Measurements from ENCODE around the gene GALNT2. TPM values are rescaled to one million over a fixed set of nuclear protein-coding genes. Genes with fewer than 3 reads are reported as not detected.

Gene GALNT2
- total and polyA plus RNA-seq, 3 experiments from 2014 or later, result 15.7 to 69.0 (median 65.6) TPM

DNA sequence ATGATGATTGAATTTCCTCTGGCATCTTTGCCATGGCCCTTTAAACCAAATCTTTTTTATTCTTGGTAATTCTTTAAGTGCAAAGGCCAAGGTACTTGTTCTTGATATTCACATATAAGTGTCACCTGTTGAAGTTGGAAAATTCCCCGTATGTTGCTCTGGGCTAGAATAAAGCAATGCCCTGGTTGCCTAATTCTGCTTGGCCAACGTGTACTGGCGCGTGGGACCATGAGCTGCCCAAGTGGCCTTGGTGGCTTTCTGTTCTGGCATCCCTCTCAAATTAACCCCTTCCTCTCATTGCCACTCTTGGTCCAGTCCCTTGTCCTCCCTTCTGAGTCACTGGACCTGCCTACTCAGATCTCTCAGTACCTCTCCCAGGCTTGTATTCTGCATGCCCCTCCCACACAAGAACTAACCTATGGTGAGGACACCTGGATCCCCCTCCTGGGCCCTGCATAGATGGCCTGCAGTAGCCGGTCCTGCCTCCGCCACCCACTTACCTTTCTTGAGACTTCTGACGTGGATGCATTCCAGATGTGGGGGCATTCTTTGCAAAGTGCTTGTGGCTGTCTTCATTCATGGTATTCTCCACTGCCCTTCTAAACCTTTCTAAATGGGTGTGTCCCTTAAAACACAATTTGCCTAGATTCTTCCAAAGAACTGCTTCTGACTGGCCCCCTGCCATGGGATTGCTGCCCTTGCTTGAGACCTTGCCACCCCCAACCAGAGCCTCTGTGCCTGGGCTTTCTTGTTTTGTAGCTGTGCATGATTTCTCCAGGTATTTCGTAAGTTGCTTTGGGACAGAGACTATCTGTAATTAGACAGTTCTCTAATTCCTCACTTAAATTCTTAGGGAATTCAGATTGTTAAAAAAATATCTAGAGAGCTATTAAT is 152.4 kb downstream of the GALNT2 start:
- Mint-ChIP-seq H3K27ac (peak overlapping the region in 1 of 8 donors; percentile 9), H3K36me3 (peaks cover 0 to 10% (median 7%) of the 10 kb centered on the region in 3 donors), H3K4me3 (no peak overlapping the region), H3K27me3 (no peaks in the 10 kb centered on the region), H3K9me3 (no peaks in the 10 kb centered on the region), H3K4me1 (peaks cover 6 to 57% (median 20%) of the 10 kb centered on the region in 3 donors)
- Histone ChIP-seq H3K36me3 (ENCODE audit: insufficient read depth, low read length) (no peaks in the 10 kb centered on the region), H3K27me3 (ENCODE audit: insufficient read depth, low read length, poor library complexity, severe bottlenecking) (no peaks in the 10 kb centered on the region), H3K9me3 (ENCODE audit: low read length) (no peaks in the 10 kb centered on the region), H3K4me1 (ENCODE audit: insufficient read depth, low read length) (no peaks in the 10 kb centered on the region), H3K4me3 (ENCODE audit: low read length) (no peak overlapping the region), H3K27ac (ENCODE audit: low read depth, low read length) (no peak overlapping the region)
- ChIA-PET POLR2A (no interaction called here), CTCF (no interaction called here)
- no peak for DNase-seq

DNA sequence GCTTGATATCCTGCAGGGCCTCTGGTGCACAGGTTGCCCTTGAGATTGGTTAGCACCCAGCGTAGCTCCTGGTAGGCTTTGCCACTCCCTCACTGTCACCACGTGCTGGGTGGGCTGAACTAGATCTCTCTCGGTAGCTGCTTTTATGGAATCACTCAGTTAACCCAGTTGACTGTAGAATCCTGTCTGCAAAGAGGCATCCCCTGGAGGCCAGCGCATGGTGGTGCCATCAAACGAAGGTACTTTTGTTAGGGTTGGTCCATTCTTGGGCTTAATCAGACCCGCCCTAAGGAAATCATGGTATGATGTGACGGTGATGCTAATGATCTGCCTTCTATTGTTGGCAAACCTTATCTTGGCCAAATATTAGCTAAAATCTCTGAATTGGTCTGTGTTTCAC is 153.4 kb downstream of the GALNT2 start:
- POLR2A ChIA-PET, result no interaction called here
- DNase-seq, result no peak
- no peak overlapping the region for H3K27ac ChIP-seq (ENCODE audit: low read depth, low read length)
- Mint-ChIP-seq H3K9me3 (no peaks in the 10 kb centered on the region), H3K4me3 (no peak overlapping the region), H3K4me1 (peaks cover 2 to 52% (median 14%) of the 10 kb centered on the region in 3 donors), H3K36me3 (peaks cover 0 to 10% (median 4%) of the 10 kb centered on the region in 3 donors), H3K27me3 (no peaks in the 10 kb centered on the region), H3K27ac (no peak overlapping the region)
- no peaks in the 10 kb centered on the region for H3K9me3 ChIP-seq (ENCODE audit: low read length)
- no peaks in the 10 kb centered on the region for H3K27me3 ChIP-seq (ENCODE audit: insufficient read depth, low read length, poor library complexity, severe bottlenecking)
- H3K36me3 ChIP-seq (ENCODE audit: insufficient read depth, low read length), result no peaks in the 10 kb centered on the region
- no peaks in the 10 kb centered on the region for H3K4me1 ChIP-seq (ENCODE audit: insufficient read depth, low read length)
- H3K4me3 ChIP-seq (ENCODE audit: low read length), result no peak overlapping the region
- CTCF ChIA-PET, result no interaction called here

DNA sequence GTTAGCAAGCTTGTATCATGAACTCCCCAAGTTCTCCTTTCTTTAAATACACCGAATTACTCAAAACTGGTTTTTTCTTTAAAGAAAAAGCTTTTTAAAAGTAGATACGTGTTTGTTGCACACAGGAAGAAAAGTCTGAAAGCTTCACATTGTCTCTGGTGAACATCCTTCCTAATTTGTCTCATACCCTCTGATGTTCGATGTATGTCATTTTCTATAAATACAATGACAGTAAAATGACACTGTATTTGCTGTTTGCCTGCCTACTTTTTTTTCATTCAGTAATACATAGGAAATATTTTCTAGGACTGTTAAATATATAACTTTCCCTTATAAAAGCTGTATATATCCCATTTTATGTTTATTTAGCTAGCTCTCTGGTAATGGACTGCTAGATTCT is 153.9 kb downstream of the GALNT2 start:
- Mint-ChIP-seq H3K27ac (no peak overlapping the region), H3K27me3 (no peaks in the 10 kb centered on the region), H3K9me3 (no peaks in the 10 kb centered on the region), H3K4me3 (no peak overlapping the region), H3K36me3 (peaks cover 0 to 10% (median 4%) of the 10 kb centered on the region in 3 donors), H3K4me1 (peaks cover 2 to 49% (median 14%) of the 10 kb centered on the region in 3 donors)
- no peaks in the 10 kb centered on the region for H3K9me3 ChIP-seq (ENCODE audit: low read length)
- DNase-seq, result no peak
- POLR2A ChIA-PET, result no interaction called here
- no peaks in the 10 kb centered on the region for H3K27me3 ChIP-seq (ENCODE audit: insufficient read depth, low read length, poor library complexity, severe bottlenecking)
- no peaks in the 10 kb centered on the region for H3K4me1 ChIP-seq (ENCODE audit: insufficient read depth, low read length)
- H3K27ac ChIP-seq (ENCODE audit: low read depth, low read length), result no peak overlapping the region
- no peak overlapping the region for H3K4me3 ChIP-seq (ENCODE audit: low read length)
- H3K36me3 ChIP-seq (ENCODE audit: insufficient read depth, low read length), result no peaks in the 10 kb centered on the region
- CTCF ChIA-PET, result no interaction called here

DNA sequence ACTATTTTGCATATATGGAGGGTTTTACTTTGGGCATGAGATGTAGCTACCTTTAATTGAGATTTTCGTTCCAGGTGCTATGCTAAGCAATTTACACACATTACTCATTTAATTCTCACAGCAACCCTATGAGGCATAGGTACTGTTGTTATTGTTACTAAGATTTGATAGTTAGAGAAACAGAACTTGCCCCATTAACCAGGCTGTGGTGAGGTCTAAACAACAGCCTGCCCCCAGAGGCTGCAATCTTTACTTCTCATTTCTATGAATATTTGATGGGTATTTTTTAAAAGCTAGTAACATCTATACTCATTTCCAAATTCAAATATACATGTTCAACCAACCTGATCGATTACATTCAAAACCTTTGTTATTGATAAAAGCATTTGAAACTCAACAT is 155.6 kb downstream of the GALNT2 start:
- ChIA-PET POLR2A (no interaction called here), CTCF (no interaction called here)
- no peaks in the 10 kb centered on the region for H3K9me3 ChIP-seq (ENCODE audit: low read length)
- H3K4me3 Mint-ChIP-seq, result no peak overlapping the region
- H3K27ac ChIP-seq (ENCODE audit: low read depth, low read length), result no peak overlapping the region
- H3K4me1 Mint-ChIP-seq, result peaks cover 2 to 44% (median 11%) of the 10 kb centered on the region in 3 donors
- H3K9me3 Mint-ChIP-seq, result no peaks in the 10 kb centered on the region
- H3K27me3 ChIP-seq (ENCODE audit: insufficient read depth, low read length, poor library complexity, severe bottlenecking), result no peaks in the 10 kb centered on the region
- no peaks in the 10 kb centered on the region for H3K4me1 ChIP-seq (ENCODE audit: insufficient read depth, low read length)
- no peak overlapping the region for H3K27ac Mint-ChIP-seq
- no peaks in the 10 kb centered on the region for H3K36me3 ChIP-seq (ENCODE audit: insufficient read depth, low read length)
- H3K27me3 Mint-ChIP-seq, result no peaks in the 10 kb centered on the region
- no peak for DNase-seq
- peaks cover 0 to 10% (median 6%) of the 10 kb centered on the region in 3 donors for H3K36me3 Mint-ChIP-seq
- no peak overlapping the region for H3K4me3 ChIP-seq (ENCODE audit: low read length)

DNA sequence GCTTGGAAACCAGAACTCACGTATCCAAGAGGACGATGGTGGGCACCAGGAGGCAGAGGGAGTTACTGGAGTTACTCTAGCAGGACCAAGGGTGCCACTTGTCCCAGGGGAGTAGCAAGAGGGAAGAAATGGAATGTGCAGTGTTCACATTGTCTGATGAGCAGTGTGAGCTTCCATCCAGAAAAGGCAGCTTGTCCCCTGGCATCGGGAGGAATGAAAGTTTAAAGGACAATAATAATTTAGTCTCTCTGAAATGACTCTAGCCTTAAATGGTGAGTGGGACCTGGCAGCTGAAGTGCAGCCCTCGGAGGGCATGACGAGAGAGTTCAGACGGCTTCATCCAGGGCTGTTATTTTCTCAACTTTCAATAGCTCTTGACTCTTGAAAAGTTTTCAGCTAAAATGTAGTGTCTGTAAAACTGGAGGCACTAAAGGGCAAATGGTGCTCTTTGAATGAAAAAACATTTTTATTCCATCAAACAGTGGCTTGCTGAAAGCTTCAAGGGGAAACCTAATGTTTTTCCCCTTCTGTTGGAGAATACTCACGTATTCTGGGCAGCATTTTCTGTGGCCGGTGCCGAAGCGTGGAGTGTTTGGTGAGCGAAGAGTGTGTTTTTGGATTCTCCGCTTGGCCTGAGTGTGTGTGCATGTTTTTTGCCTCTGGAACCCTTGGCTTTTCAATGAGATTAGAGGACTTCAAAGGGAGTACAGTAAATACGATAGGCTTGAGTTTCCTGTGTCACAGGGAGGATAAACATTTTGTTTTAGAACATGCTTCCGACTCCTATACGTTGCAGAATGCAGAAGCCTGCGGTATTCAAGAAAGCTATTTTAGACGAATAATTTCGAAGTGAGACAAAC is 157.3 kb downstream of the GALNT2 start:
- Mint-ChIP-seq H3K9me3 (no peaks in the 10 kb centered on the region), H3K36me3 (peaks cover 0 to 5% (median 4%) of the 10 kb centered on the region in 3 donors), H3K27ac (peak overlapping the region in 1 of 8 donors; percentile 74), H3K4me3 (no peak overlapping the region), H3K27me3 (no peaks in the 10 kb centered on the region), H3K4me1 (peaks cover 2 to 39% (median 4%) of the 10 kb centered on the region in 3 donors)
- H3K4me1 ChIP-seq (ENCODE audit: insufficient read depth, low read length), result no peaks in the 10 kb centered on the region
- POLR2A ChIA-PET, result no interaction called here
- H3K27me3 ChIP-seq (ENCODE audit: insufficient read depth, low read length, poor library complexity, severe bottlenecking), result no peaks in the 10 kb centered on the region
- H3K4me3 ChIP-seq (ENCODE audit: low read length), result no peak overlapping the region
- CTCF ChIA-PET, result no interaction called here
- no peaks in the 10 kb centered on the region for H3K36me3 ChIP-seq (ENCODE audit: insufficient read depth, low read length)
- H3K9me3 ChIP-seq (ENCODE audit: low read length), result no peaks in the 10 kb centered on the region
- DNase-seq, result no peak
- H3K27ac ChIP-seq (ENCODE audit: low read depth, low read length), result no peak overlapping the region

DNA sequence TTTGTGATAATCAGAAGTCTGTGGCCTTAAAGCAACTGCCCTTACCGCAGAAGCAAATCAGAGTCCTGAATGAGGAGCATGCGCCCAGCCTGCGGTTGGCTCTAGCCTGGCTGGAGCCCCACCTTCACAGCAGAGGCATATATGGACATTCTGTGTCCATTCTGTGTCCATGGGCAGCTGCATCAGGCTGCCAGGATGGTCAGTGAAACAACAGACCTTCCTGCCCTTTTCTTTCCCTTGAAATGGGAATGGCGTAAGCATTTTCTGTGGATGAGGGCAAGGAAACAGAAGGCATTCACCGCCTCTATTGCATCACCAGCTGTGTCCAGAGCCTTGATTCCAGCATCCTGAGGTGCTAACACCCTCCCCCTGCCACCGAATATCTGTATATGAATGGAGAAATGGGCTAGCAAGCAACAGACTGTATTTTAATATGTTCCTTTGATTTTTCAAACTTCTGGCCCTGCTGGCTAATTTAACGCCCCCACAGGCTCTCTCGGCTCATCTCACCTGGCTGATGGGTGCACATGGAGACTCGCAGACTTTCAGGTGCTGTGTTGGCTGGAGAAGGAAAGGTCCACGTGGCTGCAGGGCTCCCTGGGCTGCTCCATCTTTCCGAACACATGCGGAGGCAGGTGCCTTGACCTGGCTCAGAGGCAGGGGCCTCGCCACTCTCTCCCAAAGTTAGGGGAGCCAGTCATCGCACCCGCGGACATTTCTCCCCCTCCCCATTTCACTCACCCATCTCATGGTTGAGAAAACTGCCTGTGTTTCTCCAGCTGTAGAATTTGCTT is 159.2 kb downstream of the GALNT2 start:
- Mint-ChIP-seq H3K27ac (no peak overlapping the region), H3K4me3 (no peak overlapping the region), H3K36me3 (peaks cover 0 to 10% (median 2%) of the 10 kb centered on the region in 3 donors), H3K27me3 (no peaks in the 10 kb centered on the region), H3K9me3 (no peaks in the 10 kb centered on the region), H3K4me1 (peaks cover 6 to 36% (median 11%) of the 10 kb centered on the region in 3 donors)
- no peak for DNase-seq
- CTCF ChIA-PET, result no interaction called here
- H3K9me3 ChIP-seq (ENCODE audit: low read length), result no peaks in the 10 kb centered on the region
- no peaks in the 10 kb centered on the region for H3K27me3 ChIP-seq (ENCODE audit: insufficient read depth, low read length, poor library complexity, severe bottlenecking)
- no peak overlapping the region for H3K27ac ChIP-seq (ENCODE audit: low read depth, low read length)
- H3K4me1 ChIP-seq (ENCODE audit: insufficient read depth, low read length), result no peaks in the 10 kb centered on the region
- POLR2A ChIA-PET, result no interaction called here
- no peak overlapping the region for H3K4me3 ChIP-seq (ENCODE audit: low read length)
- no peaks in the 10 kb centered on the region for H3K36me3 ChIP-seq (ENCODE audit: insufficient read depth, low read length)

DNA sequence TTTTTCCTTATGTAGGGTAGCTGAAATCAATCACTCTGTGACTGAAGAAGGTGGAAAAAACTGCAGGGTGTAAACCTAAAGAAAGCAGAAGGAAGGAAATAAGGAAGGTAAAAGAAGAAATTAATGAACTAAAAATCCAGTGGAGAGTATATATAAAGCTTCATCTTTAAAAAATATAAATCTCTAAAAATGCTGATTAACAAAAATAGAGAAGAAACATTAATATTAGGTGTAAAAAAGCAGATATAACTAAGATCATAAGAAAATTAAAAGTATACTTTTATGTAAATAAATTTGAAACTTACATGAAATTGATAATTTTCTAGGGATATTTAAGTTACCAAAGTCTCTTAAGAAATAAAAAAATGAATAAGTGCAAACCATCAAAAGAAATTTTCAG is 159.8 kb downstream of the GALNT2 start:
- H3K36me3 ChIP-seq (ENCODE audit: insufficient read depth, low read length), result no peaks in the 10 kb centered on the region
- no peaks in the 10 kb centered on the region for H3K27me3 ChIP-seq (ENCODE audit: insufficient read depth, low read length, poor library complexity, severe bottlenecking)
- Mint-ChIP-seq H3K4me1 (peaks cover 11 to 38% (median 16%) of the 10 kb centered on the region in 3 donors), H3K9me3 (no peaks in the 10 kb centered on the region), H3K36me3 (peaks cover 0 to 10% (median 0%) of the 10 kb centered on the region in 3 donors), H3K4me3 (no peak overlapping the region), H3K27ac (no peak overlapping the region), H3K27me3 (no peaks in the 10 kb centered on the region)
- CTCF ChIA-PET, result no interaction called here
- H3K4me1 ChIP-seq (ENCODE audit: insufficient read depth, low read length), result no peaks in the 10 kb centered on the region
- DNase-seq, result no peak
- no peaks in the 10 kb centered on the region for H3K9me3 ChIP-seq (ENCODE audit: low read length)
- POLR2A ChIA-PET, result interaction anchor here (0.9 kb wide), 1 partner anchor 39 kb away, joined by 3 read pairs; no protein-coding TSS in a partner anchor
- no peak overlapping the region for H3K4me3 ChIP-seq (ENCODE audit: low read length)
- no peak overlapping the region for H3K27ac ChIP-seq (ENCODE audit: low read depth, low read length)
